Islet precursor cell (in vitro differentiated cells): ENCODE data around the gene NUDT16.
"Not testable (repeated sequence)": the region's sequence is repeated elsewhere in the genome, so short reads cannot be mapped to it uniquely, and the experiment has no call there.

Source experiments
- DNase-seq: peaks from one replicate; pipeline ENCODE4 v3.0.0-alpha.2; 2018

The NUDT16 gene

GRCh38 chr3:131381445-131382291 is at the start of gene NUDT16:
Gene NUDT16, plus strand, starts transcription at chr3:131381774. Its CDS starts 31 bp downstream, at chr3:131381805.
- peak; percentile 100 for DNase-seq

GRCh38 chr3:131338948-131339640 is 42.5 kb upstream of the NUDT16 start:
- DNase-seq = no peak

GRCh38 chr3:131341761-131342160 is 39.8 kb upstream of the NUDT16 start:
- DNase-seq = no peak

GRCh38 chr3:131348911-131349310 is 32.7 kb upstream of the NUDT16 start:
- DNase-seq = no peak

- no peak for DNase-seq
Observed at GRCh38 chr3:131349454-131349853, 32.1 kb upstream of the NUDT16 start.

- DNase-seq = peak; percentile 84
Observed at GRCh38 chr3:131349946-131350347, 31.6 kb upstream of the NUDT16 start.

GRCh38 chr3:131350506-131350905 is 31.1 kb upstream of the NUDT16 start:
- no peak for DNase-seq

GRCh38 chr3:131353016-131353877 is 28.3 kb upstream of the NUDT16 start:
- DNase-seq = no peak

GRCh38 chr3:131353986-131354385 is 27.6 kb upstream of the NUDT16 start:
- DNase-seq = no peak

GRCh38 chr3:131356006-131356595 is 25.5 kb upstream of the NUDT16 start:
- peak; percentile 63 for DNase-seq

GRCh38 chr3:131357275-131357674 is 24.3 kb upstream of the NUDT16 start:
- DNase-seq = no peak

- no peak for DNase-seq
Observed at GRCh38 chr3:131360191-131360755, 21.3 kb upstream of the NUDT16 start.

GRCh38 chr3:131361066-131361463 is 20.5 kb upstream of the NUDT16 start:
- DNase-seq = not testable (repeated sequence)

GRCh38 chr3:131361464-131362421 is 19.8 kb upstream of the NUDT16 start:
- peak; percentile 96 for DNase-seq

GRCh38 chr3:131363275-131363674 is 18.3 kb upstream of the NUDT16 start:
- no peak for DNase-seq

GRCh38 chr3:131370935-131371687 is 10.5 kb upstream of the NUDT16 start:
- DNase-seq = no peak

- DNase-seq = no peak
Observed at GRCh38 chr3:131371688-131372066, 9.9 kb upstream of the NUDT16 start.

GRCh38 chr3:131374741-131375140 is 6.8 kb upstream of the NUDT16 start:
- DNase-seq = no peak

- not testable (repeated sequence) for DNase-seq
Observed at GRCh38 chr3:131380821-131381444, 641 bp upstream of the NUDT16 start.
